ENCODE measurements around the gene SLC7A1. TPM values are rescaled to one million over a fixed set of nuclear protein-coding genes. Genes with fewer than 3 reads are reported as not detected.

Gene SLC7A1
- total RNA-seq, 2 donors from 2014 or later: 191 to 193 TPM

DNA sequence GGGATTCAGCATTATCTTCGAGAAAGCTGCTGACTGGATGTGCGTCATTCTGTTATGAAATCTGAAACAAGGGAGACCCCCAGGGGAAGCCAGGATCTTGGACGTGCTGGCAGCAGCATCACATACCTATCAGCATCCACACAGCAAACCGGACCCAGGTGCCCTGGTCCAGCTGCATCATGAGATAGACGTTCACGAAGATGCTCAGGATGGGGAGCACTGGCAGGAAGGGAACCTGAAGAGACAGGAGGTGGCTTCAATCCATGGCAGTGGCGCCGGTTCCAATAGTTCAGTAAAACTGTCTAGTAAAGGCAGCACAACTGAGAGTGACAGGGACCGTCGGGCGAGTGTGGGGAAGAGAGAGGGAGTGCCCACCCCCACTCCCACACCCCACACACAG is 79.5 kb downstream of the SLC7A1 start:
- no peak for ATAC-seq (replicated peaks in 1 of 2)
- peaks cover 10 to 19% of the 10 kb centered on the region in 2 donors for H3K36me3 Mint-ChIP-seq (ENCODE audit: insufficient read depth in 2 of 2)
- no peak overlapping the region for H3K4me3 Mint-ChIP-seq
- no peaks in the 10 kb centered on the region for H3K9me3 Mint-ChIP-seq
- H3K27ac Mint-ChIP-seq: no peak overlapping the region
- no peak for DNase-seq
- no peaks in the 10 kb centered on the region for H3K27me3 Mint-ChIP-seq (ENCODE audit: low read depth)
- H3K4me1 Mint-ChIP-seq (ENCODE audit: low read depth): peaks cover 14% of the 10 kb centered on the region

DNA sequence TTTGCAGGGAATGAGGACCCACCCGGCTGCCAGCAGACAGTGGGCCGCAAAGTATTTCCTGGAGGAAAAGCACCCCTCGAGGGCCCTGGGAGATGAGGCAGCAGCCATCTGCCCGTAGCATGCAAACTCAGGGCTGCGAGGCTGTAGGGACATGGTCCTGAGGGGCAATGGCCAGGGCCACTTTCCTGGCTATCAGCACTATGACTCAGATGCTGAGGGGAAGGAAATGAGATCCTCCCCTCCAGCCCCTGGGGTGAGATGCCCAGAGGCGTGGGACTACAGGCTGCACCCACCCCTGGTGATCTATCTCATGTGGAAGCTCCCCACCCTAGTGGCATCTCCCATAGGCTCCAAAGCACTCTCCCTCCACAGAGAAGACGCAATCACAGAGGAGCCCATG is 80.1 kb downstream of the SLC7A1 start:
- Mint-ChIP-seq H3K4me3 (no peak overlapping the region), H3K27me3 (ENCODE audit: low read depth) (no peaks in the 10 kb centered on the region), H3K4me1 (ENCODE audit: low read depth) (peaks cover 14% of the 10 kb centered on the region), H3K9me3 (no peaks in the 10 kb centered on the region), H3K27ac (no peak overlapping the region), H3K36me3 (ENCODE audit: insufficient read depth in 2 of 2) (peaks cover 10 to 16% of the 10 kb centered on the region in 2 donors)
- ATAC-seq (replicated peaks in 1 of 2) (no peak), DNase-seq (no peak)

DNA sequence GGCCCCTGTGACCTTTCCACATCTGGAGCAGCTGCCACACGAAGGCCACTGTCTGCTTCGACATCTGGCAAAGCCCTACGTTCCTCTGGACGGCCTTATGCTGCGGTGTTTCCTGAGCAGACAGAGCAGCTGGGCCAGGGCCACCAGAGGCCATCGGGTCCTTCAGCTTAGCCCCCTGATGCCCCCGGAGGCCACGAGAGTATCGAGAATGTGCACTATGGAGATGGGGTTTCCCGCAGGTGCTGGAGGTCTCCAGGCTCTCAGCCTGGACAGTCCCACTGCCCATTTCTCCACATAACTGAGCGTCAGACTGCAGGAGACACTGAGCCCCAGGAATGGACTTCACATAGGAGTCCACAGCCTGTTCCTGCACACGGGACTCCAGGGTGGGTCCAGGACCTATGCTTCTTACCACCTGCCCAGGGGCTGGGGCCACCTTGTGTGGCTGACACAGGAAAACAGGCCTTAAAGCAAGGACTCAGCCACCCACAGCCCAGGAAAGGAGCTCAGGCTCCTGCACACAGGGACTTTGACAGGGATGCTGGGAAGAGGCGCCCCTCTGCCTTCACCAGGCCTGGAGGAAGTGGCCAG is 80.7 kb downstream of the SLC7A1 start:
- H3K9me3 Mint-ChIP-seq: no peaks in the 10 kb centered on the region
- ATAC-seq (replicated peaks in 1 of 2) (no peak), DNase-seq (no peak)
- H3K36me3 Mint-ChIP-seq (ENCODE audit: insufficient read depth in 2 of 2): peaks cover 6 to 13% of the 10 kb centered on the region in 2 donors
- no peak overlapping the region for H3K27ac Mint-ChIP-seq
- H3K4me1 Mint-ChIP-seq (ENCODE audit: low read depth): peaks cover 14% of the 10 kb centered on the region
- no peak overlapping the region for H3K4me3 Mint-ChIP-seq
- no peaks in the 10 kb centered on the region for H3K27me3 Mint-ChIP-seq (ENCODE audit: low read depth)

DNA sequence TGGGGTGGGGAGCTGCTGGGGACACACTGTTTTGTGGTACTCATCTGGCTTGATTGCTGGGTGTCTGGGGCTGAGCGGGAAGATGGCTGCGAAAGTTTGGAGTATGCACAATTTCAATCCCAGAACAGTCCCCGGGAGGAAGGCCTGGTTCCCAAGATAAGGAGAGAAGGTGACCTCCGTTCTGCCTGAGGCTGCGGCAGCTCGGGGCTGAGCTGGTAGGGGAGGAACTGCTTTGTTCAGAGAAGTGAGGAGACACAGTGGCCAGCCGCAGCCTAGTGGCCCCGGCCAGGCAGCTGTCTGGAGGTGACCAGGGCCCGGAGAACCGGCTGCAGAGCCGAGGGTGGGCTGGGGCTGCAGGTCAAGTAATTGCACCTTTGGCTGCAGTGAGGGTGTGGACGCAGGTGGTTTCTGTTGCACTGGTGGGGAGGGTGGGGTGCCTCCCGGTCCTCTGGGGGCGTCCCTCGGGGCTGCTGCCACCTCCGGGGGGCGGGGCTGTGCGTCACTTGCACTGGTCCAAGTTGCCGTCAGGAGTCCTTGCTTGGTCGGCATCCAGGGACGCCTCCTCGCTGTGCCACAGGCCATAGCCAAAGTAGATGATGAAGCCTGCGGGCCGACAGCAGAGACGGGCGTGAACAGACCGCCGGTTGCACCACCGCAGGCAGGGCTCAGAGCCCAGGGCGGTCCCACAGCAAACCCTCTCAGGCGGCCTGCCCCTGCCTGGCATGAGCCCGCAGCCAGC is 81.3 kb downstream of the SLC7A1 start:
- Mint-ChIP-seq H3K27ac (no peak overlapping the region), H3K36me3 (ENCODE audit: insufficient read depth in 2 of 2) (peaks cover 5 to 12% of the 10 kb centered on the region in 2 donors), H3K9me3 (no peaks in the 10 kb centered on the region), H3K4me1 (ENCODE audit: low read depth) (peaks cover 14% of the 10 kb centered on the region), H3K27me3 (ENCODE audit: low read depth) (no peaks in the 10 kb centered on the region), H3K4me3 (no peak overlapping the region)
- ATAC-seq (replicated peaks in 1 of 2) (no peak), DNase-seq (no peak)

DNA sequence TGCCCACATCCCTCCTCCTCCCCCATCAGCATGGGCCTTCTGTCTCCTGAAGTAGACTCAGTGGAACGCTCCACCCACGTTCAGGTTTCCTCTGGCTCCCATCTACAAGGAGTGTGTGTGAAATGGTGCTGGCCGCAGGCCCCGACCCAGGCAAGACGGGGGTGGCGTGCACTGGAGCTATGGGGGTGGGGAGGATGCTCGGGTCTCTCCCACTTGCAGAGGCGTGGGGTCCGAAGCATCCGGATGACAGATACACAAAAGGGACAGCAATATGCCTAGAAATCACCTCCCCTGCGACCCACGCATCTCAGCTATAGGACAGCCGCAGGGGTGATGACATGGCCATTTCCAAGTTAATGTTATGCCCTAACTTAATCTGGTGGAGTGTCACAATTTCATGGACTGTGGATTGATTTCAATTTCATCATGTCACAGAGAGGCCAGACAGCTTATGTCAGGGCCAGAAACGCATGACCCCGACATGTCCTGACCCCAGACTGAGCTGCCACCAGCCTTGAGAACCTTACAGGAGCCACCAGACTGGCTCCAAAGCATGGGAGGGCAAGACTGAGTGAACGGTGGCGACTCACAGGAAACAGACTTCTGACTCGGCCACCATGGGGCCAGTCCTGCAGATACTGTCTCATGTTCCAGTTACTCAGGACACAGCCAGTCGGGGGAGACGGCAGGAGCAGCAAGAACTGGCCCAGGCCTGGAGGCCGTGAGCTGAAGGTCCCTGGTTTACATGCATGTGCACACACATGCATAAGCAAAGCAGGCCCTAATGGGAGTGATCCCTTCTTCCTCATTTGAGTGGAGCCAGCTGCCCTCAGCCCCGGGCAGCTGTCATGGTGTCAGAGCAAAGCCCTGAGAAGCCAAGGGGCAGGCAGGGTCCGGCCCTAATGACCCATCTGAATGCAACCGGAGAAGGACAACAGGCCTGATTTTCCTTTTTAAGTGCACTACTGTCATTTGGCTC is 82.2 kb downstream of the SLC7A1 start:
- H3K9me3 Mint-ChIP-seq: no peaks in the 10 kb centered on the region
- ATAC-seq (replicated peaks in 1 of 2): peak in 1 of 2 donors; percentile 5
- H3K4me3 Mint-ChIP-seq: no peak overlapping the region

DNA sequence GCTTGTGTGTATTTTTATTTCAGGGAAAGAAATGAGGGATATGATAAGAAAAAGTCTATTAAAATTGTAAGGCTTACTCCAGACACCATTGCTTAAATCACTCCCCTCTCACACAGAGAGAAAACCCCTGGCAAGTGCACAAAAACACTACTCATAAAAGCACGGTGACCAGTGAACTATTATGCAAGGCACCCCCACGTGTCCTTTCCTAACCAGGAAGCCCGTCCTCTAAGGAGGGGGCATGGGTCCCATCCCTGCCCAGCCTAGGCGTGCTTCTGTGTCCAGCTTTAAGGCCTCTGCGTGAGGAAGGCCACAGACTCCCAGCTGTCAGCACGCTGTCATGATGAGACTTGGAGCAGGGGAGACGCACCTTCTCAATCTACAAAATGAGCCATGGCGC is 83.5 kb downstream of the SLC7A1 start:
- peak overlapping the region; percentile 54 for H3K27ac Mint-ChIP-seq
- H3K4me3 Mint-ChIP-seq: no peak overlapping the region
- no peaks in the 10 kb centered on the region for H3K9me3 Mint-ChIP-seq
- peaks cover 5 to 12% of the 10 kb centered on the region in 2 donors for H3K36me3 Mint-ChIP-seq (ENCODE audit: insufficient read depth in 2 of 2)
- peaks cover 14% of the 10 kb centered on the region for H3K4me1 Mint-ChIP-seq (ENCODE audit: low read depth)
- H3K27me3 Mint-ChIP-seq (ENCODE audit: low read depth): no peaks in the 10 kb centered on the region
- no peak for ATAC-seq (replicated peaks in 1 of 2)
- DNase-seq: no peak

More for the DNA sequence above, 82.2 kb downstream of the SLC7A1 start:
- Mint-ChIP-seq H3K36me3 (ENCODE audit: insufficient read depth in 2 of 2) (peaks cover 5 to 12% of the 10 kb centered on the region in 2 donors), H3K4me1 (ENCODE audit: low read depth) (peaks cover 14% of the 10 kb centered on the region), H3K27ac (no peak overlapping the region), H3K27me3 (ENCODE audit: low read depth) (no peaks in the 10 kb centered on the region)
- no peak for DNase-seq

DNA sequence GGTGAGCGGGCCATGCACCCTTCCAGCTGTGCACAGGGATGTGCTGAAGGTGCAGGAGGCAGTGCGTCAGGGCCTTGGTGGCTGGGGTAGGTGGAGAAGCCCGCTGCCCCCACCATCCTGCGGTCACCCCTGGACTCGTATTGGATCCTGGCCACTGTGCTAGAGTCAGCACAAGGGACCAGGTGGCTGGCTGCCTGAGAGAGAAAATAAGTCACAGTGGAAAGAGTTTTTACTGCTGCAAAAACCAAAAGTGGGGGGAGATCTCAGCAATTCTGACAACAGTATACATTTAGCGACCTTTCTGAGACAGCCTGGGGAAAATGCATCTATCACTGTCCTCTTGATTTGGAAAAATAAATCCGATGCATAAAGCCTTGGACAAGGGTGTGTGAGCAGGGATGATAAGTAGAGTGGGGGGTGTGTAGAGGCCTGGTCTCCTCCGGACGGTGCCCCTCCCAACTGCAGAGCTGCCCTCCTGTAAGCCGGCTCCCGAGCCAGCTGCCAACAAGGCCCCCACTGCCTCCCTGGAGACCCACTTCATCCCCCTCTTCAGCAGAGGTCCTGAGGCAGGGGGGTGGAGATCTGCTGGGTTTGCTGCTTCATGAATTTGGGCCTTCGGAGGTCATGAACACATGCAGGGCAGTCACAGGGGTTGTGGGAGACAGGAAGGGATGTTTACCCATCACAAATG is 84.2 kb downstream of the SLC7A1 start:
- H3K36me3 Mint-ChIP-seq (ENCODE audit: insufficient read depth in 2 of 2): peaks cover 5 to 9% of the 10 kb centered on the region in 2 donors
- peak overlapping the region; percentile 54 for H3K27ac Mint-ChIP-seq
- no peaks in the 10 kb centered on the region for H3K9me3 Mint-ChIP-seq
- H3K4me1 Mint-ChIP-seq (ENCODE audit: low read depth): peaks cover 14% of the 10 kb centered on the region
- no peak for DNase-seq
- no peak for ATAC-seq (replicated peaks in 1 of 2)
- no peaks in the 10 kb centered on the region for H3K27me3 Mint-ChIP-seq (ENCODE audit: low read depth)
- no peak overlapping the region for H3K4me3 Mint-ChIP-seq

DNA sequence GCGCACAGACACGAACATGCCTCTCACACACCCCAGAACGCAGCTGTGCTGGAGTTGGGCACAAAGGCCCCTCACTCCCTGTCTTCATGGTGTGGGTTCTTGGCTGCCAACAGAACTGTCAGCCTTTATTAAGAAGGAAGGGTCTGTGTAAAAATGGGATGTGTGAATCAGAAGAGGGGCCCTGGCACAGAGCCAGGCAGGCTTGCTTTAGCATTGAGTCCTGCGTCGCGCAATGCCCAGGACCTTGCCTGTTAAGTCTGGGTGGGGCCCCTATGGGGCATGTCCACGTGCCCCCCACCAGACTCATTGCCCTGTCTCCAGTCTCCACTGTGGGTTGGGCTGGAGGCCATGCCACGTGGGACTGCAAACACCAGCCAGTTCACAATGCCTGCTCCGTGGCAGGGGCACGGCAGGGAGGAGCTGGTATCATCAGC is 84.8 kb downstream of the SLC7A1 start:
- ATAC-seq (replicated peaks in 1 of 2) (no peak), DNase-seq (no peak)
- Mint-ChIP-seq H3K36me3 (ENCODE audit: insufficient read depth in 2 of 2) (peaks cover 3 to 9% of the 10 kb centered on the region in 2 donors), H3K27ac (no peak overlapping the region), H3K9me3 (no peaks in the 10 kb centered on the region), H3K27me3 (ENCODE audit: low read depth) (no peaks in the 10 kb centered on the region), H3K4me1 (ENCODE audit: low read depth) (peaks cover 14% of the 10 kb centered on the region), H3K4me3 (no peak overlapping the region)

DNA sequence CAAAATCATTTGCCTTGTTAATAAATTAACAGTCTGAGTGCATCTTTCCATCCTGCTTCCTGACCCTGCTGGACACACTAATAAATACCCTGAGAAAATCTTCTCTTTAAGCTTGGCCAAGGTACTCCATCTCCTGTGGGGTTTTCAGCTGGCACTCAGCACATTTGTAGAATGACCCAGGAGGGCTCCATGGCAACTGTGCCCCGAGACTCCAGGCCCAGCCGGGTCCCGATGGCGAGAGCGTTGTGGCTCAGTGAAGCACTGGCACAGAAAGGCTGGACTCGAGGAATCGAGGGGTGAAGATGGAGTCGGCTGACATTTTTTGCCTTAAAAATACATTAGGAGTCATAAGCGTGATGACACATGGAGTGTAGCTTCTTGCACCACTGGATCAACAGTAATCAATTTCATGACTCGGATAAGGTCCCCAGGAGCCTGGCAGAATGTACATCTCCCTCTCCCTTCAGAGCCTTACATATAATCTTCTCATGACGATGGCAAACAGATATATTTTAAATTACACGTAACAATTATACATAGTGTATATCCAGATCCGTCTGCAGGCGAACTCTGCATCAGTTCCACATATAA is 85.4 kb downstream of the SLC7A1 start:
- Mint-ChIP-seq H3K36me3 (ENCODE audit: insufficient read depth in 2 of 2) (peaks cover 3 to 9% of the 10 kb centered on the region in 2 donors), H3K27me3 (ENCODE audit: low read depth) (no peaks in the 10 kb centered on the region), H3K9me3 (no peaks in the 10 kb centered on the region), H3K4me1 (ENCODE audit: low read depth) (peaks cover 14% of the 10 kb centered on the region), H3K4me3 (no peak overlapping the region), H3K27ac (no peak overlapping the region)
- DNase-seq: no peak
- no peak for ATAC-seq (replicated peaks in 1 of 2)

DNA sequence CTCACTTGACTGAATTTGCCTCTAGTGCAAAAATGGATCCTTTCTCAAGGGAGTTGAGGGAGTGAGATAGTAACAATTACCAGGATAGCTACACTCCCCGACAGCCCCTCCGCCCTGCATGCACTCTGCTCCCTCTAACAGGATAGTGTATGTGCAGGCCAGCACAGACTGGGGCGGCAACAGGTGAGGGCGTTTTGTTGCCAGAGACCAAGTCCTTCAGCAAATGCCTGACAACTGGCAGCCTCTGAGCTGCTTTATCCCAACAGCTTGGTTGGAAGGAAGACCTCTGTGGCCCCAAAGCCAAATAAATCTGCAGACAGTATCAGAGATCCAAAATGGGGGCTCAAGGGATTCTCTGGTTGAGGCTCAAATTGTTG is 86.6 kb downstream of the SLC7A1 start:
- no peak for ATAC-seq (replicated peaks in 1 of 2)
- no peak overlapping the region for H3K4me3 Mint-ChIP-seq
- no peak for DNase-seq
- no peak overlapping the region for H3K27ac Mint-ChIP-seq
- H3K4me1 Mint-ChIP-seq (ENCODE audit: low read depth): peaks cover 13% of the 10 kb centered on the region
- H3K9me3 Mint-ChIP-seq: no peaks in the 10 kb centered on the region
- peaks cover under 1% of the 10 kb centered on the region for H3K27me3 Mint-ChIP-seq (ENCODE audit: low read depth)
- peaks cover under 1 to 7% of the 10 kb centered on the region in 2 donors for H3K36me3 Mint-ChIP-seq (ENCODE audit: insufficient read depth in 2 of 2)

DNA sequence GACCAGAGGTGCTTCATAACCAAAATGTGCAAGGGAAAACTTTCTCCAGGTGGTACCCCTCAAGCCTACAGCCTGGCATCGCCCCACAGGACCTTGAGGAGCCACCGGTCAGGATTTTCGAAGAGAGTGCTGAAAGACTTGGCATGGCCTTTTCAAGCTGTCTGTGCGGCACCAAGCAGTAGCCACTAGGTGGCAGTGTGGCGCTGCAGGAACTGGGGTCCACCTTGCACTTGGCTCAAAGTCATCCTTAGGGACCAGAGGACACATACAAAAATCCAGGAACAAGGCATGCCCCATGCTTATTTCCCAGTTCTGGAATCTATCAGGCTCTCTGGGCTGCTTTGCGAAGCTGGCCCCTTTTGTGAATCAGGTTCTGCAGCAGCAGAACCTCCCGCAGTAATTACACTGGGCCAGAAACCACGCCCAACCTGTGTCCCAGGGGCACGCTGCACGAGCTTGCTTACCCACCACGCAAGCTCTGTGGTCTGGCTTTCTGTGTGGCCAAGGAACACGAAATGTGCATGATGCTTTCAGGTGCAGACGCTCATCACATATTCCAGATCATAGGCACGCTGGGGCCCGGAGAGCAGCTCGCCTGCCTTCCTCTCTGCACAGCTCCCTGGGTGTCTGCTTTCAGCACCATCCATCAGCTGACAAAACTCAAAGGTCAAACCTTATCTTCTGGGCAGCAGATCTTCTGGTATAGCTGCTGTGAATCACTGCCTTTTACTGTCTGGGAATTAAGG is 87.2 kb downstream of the SLC7A1 start:
- peaks cover 0 to 3% of the 10 kb centered on the region in 2 donors for H3K36me3 Mint-ChIP-seq (ENCODE audit: insufficient read depth in 2 of 2)
- H3K4me1 Mint-ChIP-seq (ENCODE audit: low read depth): peaks cover 7% of the 10 kb centered on the region
- DNase-seq (peak; percentile 68 to 74), ATAC-seq (replicated peaks in 1 of 2) (peak; percentile 64 to 65)
- H3K27ac Mint-ChIP-seq: no peak overlapping the region
- no peak overlapping the region for H3K4me3 Mint-ChIP-seq
- no peaks in the 10 kb centered on the region for H3K9me3 Mint-ChIP-seq
- peaks cover 5% of the 10 kb centered on the region for H3K27me3 Mint-ChIP-seq (ENCODE audit: low read depth)

DNA sequence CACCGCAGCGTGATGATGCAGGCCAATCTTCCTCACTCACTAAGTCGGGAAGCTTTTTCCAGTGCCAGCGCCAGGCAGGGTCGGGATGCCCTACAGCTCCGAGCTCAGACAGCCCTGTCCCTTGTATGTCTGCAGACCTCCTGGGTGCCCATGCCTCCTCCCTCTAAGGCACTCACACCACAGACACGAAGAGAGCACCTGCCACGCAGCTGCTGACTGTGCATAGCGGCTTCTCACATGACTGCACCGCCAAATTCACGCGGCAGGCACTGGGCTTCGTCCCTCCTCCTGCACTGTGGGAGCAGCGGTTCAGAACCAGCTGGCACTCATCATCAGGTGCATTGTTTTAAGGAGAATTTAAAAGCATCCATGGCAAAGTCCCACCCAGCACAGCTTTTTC is 88.1 kb downstream of the SLC7A1 start:
- no peak overlapping the region for H3K4me3 Mint-ChIP-seq

More for the DNA sequence above, 88.1 kb downstream of the SLC7A1 start:
- ATAC-seq (replicated peaks in 1 of 2) (no peak), DNase-seq (no peak)
- Mint-ChIP-seq H3K4me1 (ENCODE audit: low read depth) (peaks cover 6% of the 10 kb centered on the region), H3K9me3 (no peaks in the 10 kb centered on the region), H3K27me3 (ENCODE audit: low read depth) (peaks cover 11% of the 10 kb centered on the region), H3K36me3 (ENCODE audit: insufficient read depth in 2 of 2) (no peaks in the 10 kb centered on the region), H3K27ac (no peak overlapping the region)
